ENCODE measurements around the gene THAP3.
"Not testable (repeated sequence)": the region's sequence is repeated elsewhere in the genome, so short reads cannot be mapped to it uniquely, and the experiment has no call there.

THAP3 gene

DNA sequence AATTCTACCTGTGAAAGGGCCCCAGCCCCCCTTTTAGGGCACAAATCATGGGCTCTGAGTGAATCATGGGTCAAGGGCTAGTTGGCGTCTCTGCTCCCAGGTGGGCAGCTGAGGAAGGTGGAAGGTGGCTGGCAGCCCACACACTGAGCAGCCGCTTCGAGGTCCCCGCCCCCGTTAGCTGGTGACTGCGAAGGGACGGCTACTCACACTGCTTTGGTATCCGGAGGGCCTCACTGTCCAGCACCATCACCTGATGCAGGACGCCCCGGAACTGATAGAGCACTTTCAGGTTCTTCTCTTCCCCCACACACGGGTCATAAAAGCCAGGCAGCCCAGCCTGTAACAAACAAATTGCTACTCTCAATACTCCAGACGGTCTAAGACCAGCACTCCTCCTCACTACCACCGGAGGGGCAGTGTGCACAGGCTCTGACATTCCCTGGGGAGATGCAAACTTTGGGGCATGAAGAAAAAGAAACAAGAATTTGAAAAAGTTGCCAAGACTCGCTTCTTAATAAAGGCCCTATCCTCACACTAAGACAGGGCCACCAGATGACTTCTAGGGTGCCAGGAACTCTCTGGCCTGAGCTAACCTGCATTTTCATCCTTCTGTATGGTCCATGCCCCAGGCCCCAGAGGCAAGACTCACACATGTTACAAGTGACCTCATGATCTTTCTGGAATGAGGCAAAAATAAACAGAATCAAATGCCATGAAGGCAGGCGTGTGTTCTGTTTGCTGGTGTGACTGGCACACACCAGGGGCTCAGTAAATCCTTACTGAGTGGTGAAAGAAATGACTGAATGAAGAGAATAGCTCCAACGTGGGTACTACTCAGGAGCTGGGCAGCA is 11.5 kb downstream of the THAP3 start:
- DNase-seq: no peak

GRCh38 chr1:6636778-6637177 is 12.1 kb downstream of the THAP3 start:
- DNase-seq: not testable (repeated sequence)

- no peak for DNase-seq
Observed at GRCh38 chr1:6637770-6638169, 13.1 kb downstream of the THAP3 start.

GRCh38 chr1:6638226-6638625 is 13.6 kb downstream of the THAP3 start:
- peak; percentile 37 for DNase-seq

- not testable (repeated sequence) for DNase-seq
Observed at GRCh38 chr1:6640867-6641266, 16.2 kb downstream of the THAP3 start.

DNA sequence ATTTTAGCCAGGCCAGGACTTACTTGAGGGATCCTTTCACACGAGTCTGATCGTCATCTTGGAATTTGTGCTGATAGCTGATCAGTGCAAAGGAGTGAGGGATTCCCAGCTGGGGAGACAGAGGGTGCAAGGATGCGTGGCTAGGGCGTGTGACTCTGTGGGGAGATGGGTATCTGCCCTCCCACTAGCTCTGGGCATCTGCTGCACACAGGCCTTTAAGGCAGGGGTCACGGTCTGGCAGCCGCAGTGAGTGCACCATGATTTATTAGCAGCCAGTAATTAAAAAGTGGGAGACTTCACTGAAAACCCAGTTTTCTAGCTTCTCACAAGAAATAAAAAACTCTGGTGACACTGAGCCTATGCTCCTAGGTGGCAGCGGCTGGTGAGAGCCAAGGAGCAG is 20.4 kb downstream of the THAP3 start:
- no peak for DNase-seq

DNA sequence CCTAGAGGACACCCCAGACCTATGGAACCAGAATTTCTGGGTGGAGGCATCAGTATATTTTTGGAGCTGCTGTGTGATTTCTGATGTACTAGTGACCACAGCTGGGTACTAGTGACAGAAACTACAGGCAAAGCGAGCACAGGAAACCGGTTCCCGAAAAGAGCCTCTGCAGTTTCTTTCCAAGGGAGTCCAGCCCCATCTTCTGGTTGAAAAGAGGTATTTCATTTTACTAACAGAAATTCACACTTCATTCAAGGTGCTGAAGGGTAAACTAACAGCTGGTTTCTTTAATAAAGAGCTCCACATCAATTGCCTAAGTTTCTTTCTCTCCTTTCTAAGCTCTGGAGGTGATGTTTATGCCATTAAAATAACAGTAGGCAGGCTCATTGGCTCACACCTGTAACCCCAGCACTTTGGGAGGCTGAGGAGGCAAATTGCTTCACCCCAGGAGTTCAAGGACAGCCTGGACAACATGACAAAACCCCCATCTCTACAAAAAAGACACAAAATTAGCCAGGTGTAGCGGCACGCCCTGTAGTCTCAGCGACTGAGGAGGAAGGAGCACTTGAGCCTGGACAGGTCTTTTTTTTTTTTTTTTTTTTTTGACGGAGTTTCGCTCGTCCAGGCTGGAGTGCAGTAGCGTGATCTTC is 22.0 kb downstream of the THAP3 start:
- peak; percentile 44 for DNase-seq

DNA sequence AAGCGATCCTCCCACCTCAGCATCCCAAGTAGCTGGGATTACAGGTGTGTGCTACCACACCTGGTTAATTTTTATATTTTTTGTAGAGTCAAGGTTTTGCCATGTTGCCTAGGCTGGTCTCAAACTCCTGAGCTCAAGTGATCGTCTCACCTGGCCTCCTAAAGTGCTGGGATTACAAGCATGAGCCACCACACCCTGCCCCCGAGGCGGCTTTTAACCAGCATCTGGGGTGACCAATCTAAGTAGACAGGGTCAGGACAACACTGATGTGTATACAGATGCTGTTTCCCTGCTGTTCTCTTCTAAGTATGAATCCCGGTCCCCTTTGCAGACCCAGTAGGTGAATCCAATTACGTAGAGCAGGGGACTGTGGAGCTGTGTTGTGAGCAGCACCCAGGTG is 23.9 kb downstream of the THAP3 start:
- DNase-seq: no peak

- DNase-seq: no peak
Observed at GRCh38 chr1:6651909-6652308, 27.2 kb downstream of the THAP3 start.

GRCh38 chr1:6652986-6653385 is 28.3 kb downstream of the THAP3 start:
- DNase-seq: no peak

DNA sequence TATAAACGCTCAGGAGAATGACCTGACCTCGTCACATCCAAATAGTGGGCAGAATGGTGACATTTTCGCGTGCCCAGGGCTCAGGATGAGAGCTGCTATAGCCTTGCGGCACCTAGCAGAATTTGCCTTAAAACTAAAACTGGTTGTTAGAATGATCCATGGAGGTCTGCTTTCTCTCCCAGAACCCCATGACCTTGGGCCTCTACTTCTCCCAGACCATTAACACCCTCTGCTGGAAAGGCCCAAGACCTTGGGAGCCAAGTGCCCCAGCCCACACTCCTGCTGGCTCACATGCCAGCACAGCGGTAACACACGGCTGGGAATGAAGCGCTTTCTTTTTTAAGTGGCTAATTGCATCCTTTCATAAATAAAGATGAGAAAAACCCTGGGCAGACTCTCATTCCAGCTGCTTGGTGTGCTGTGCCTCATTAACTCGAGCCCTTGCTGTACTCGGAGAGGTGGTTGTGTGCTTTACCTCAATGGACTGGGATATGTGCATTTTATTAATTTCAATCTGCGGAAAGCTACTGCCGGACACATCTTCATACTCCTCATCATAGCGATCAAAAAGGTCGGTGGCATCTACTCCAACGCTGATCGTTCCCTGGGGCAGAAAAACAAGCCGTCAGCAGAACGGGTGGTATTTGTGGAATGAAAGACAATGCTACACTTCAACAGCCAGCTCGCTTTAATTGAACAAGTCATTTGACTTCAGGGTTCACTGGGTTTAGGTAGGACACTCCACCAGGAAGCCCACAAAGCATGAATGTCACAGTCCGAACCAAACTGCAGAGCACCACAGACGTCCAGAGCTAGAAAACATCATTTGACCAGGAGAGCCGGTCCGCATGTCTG is 29.0 kb downstream of the THAP3 start:
- no peak for DNase-seq

DNA sequence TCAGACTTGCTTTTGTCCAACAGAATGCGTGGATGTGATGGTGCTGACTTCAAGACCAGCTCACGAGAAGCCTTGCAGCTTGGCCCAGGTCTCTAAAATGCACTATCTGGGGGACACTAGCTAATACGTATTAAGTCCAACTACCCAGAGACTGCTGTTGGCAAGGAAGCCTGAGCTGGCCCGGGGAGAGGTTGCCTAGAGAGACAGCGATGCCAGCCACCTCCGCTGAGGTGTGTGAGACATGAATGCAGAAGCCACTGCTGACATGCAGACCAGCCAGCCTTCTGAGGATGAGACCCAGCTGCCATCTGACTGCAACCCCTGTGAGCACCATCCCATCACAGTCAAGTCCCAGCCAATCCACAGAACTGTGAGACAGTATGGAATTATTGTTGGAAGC is 32.5 kb downstream of the THAP3 start:
- DNase-seq: no peak

- DNase-seq: no peak
Observed at GRCh38 chr1:6658359-6659060, 33.8 kb downstream of the THAP3 start.

DNA sequence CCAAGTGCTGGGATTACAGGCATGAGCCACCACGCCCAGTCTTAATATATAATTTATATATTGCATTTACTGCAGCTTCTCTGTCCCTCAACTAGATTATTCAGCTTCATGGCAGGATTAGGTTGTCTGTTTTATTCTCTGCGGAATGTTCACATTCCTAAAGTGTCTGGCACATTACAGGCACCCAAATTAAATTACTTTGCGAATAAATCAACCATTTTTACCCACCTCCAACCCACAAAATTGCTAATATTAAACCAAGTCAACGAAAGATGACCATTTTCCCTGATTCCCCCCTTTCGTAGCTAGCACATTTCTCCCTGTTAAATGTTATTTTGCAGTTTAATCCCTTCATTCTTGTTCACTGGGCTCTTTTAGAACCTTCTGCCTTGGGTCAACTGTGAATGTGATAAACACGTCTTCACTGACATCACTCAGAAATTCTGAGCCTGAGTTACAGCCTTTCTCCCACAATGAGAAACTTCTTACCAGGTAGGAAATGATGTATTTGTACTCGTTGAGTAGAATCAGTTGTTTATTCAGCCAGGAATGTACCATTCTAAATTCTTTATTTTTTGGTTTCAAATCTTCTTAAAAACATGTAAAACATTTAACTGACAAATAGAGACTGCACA is 35.9 kb downstream of the THAP3 start:
- DNase-seq: no peak

DNA sequence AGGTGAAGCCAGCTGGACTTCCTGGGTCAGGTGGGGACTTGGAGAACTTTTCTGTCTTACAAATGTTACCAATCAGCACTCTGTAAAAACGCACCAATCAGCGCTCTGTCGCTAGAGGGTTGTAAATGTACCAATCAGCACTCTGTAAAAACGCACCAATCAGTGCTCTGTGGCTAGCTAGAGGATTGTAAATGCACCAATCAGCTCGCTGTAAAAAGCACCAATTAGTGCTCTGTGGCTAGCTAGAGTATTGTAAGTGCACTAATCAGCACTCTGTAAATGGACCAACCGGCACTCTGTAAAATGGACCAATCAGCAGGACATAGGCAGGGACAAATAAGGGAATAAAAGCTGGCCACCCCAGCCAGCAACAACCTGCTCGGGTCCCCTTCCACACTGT is 37.8 kb downstream of the THAP3 start:
- DNase-seq: not testable (repeated sequence)

GRCh38 chr1:6666696-6667095 is 42.0 kb downstream of the THAP3 start:
- DNase-seq: no peak

- DNase-seq: no peak
Observed at GRCh38 chr1:6667139-6667538, 42.5 kb downstream of the THAP3 start.

DNA sequence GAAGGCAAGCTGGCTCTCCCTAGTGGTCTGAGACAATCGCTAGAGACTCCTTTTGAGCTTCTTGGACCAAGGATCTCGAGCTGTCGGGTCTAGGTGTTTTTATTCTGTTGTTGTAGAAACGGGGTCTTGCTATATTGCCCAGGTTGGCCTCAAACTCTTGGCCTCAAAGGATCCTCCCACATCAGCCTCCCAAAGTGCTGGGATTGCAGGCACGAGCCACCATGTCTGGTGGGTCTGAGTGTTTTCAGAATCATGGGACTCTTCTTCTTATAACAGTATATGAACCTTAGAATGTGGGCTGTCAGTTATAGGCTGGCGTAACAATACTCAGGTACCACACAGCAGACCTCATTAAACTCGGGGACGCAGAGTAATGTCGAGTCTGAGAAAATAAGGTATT is 43.8 kb downstream of the THAP3 start:
- DNase-seq: no peak

DNA sequence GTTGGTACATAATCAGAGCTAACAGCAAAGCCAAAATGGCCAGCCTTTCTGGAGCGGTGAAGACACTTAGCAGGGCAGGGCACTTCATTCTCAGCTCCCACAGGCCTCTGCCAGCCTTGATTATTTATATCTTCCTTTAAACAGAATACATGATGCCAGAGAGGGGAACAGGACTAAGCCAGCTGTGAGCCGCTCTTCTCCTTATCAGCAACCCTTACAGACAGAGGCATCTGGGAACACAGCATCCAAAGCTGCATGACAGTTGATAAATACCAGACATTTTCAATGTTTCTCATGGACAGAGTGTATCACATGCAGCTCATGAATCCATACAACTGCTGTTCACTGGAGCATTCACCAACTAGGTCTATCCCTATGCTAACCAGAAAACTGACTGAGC is 47.9 kb downstream of the THAP3 start:
- no peak for DNase-seq

GRCh38 chr1:6673816-6674398 is 49.2 kb downstream of the THAP3 start:
- DNase-seq: no peak

GRCh38 chr1:6674771-6675170 is 50.1 kb downstream of the THAP3 start:
- DNase-seq: no peak

GRCh38 chr1:6675941-6676340 is 51.3 kb downstream of the THAP3 start:
- no peak for DNase-seq
